ENCODE data around the gene SLC36A3. TPM values are rescaled to one million over a fixed set of nuclear protein-coding genes. Genes with fewer than 3 reads are reported as not detected.

The SLC36A3 gene
- total and polyA plus RNA-seq, 2 of the 4 experiments (the other 2 are of a cell fraction), result not detected

DNA sequence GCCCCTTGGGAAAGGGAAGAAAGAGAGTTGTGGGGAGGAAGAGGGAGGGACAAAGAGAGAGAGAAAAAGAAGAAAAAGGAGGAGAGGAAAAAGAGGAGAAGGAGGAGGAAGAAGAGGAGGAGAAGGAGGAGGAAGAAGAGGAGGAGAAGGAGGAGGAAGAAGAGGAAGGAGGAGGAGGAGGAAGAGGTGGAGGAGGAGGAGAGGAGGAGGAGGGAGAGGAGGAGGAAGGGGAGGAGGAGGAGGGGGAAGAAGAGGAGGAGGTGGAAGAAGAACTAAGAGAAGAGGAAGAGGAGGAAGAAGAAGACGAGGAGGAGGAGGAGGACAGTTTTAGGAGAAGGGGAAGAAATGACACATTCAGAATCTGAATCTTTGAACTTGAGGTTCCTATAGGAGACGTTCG is 36.4 kb upstream of the SLC36A3 start:
- Histone ChIP-seq H3K23ac (ENCODE audit: low read depth, low read length) (no peak overlapping the region), H3K18ac (ENCODE audit: low read depth, low read length) (no peak overlapping the region), H3K9me1 (ENCODE audit: insufficient read depth, low read length) (no peaks in the 10 kb centered on the region), H4K5ac (ENCODE audit: low read depth, low read length) (no peak overlapping the region), H3K9me3 (ENCODE audit: control insufficient read depth, insufficient read depth, low read length) (no peaks in the 10 kb centered on the region), H2AK5ac (ENCODE audit: low read depth, low read length) (no peak overlapping the region), H4K8ac (ENCODE audit: low read depth in 2 of 2, low read length in 2 of 2) (no peak overlapping the region), H2AK9ac (replicated peaks; ENCODE audit: low read depth, low read length, poor library complexity) (no peak overlapping the region), H4K20me1 (ENCODE audit: insufficient read depth, low read length) (no peaks in the 10 kb centered on the region), H2AFZ (replicated peaks; ENCODE audit: low read length, poor library complexity) (no peak overlapping the region), H3K4me2 (ENCODE audit: low read depth, low read length) (no peak overlapping the region), H2BK5ac (ENCODE audit: low read depth, low read length, poor library complexity, severe bottlenecking) (no peak overlapping the region), H3K56ac (ENCODE audit: extremely low read depth, insufficient read depth, low read length) (no peak overlapping the region), H2BK20ac (ENCODE audit: low read depth, low read length) (no peak overlapping the region), H3K36me3 (ENCODE audit: control insufficient read depth, insufficient read depth, low read length) (no peaks in the 10 kb centered on the region), H2BK120ac (ENCODE audit: low read depth, low read length) (no peak overlapping the region), H3K14ac (replicated peaks; ENCODE audit: low read depth, low read length) (no peak overlapping the region), H3K4me3 (ENCODE audit: insufficient read depth, low read depth, low read length) (no peak overlapping the region), H2BK15ac (ENCODE audit: low read depth, low read length) (no peak overlapping the region), H3K27me3 (ENCODE audit: control insufficient read depth, insufficient read depth, low read length) (peaks cover 4% of the 10 kb centered on the region), H3K79me1 (ENCODE audit: low read depth in 1 of 2, low read length in 2 of 2) (no peaks in the 10 kb centered on the region), H3K4me1 (ENCODE audit: control insufficient read depth, insufficient read depth, low read length) (no peaks in the 10 kb centered on the region), H3K4ac (ENCODE audit: low read depth, low read length) (no peak overlapping the region), H3K9ac (ENCODE audit: low read depth, low read length) (no peak overlapping the region), H3K27ac (ENCODE audit: insufficient read depth, low read length) (no peak overlapping the region), H4K91ac (ENCODE audit: insufficient read depth, low read depth, low read length) (no peak overlapping the region)
- WGBS, 2 experiments (ENCODE audit: extremely low coverage in 2 of 2, insufficient read length in 1 of 2), result 13% methylated on average over 1 of the region's 3 CpGs; no CpG with 5 or more reads in 1 of the 2 experiments
- no peak for TF ChIP-seq FOS (IDR thresholded peaks at IDR 0.05; ENCODE audit: low read depth, low read length)
- TF ChIP-seq RCOR1 (IDR thresholded peaks at IDR 0.05; ENCODE audit: insufficient replicate concordance, low read length), result no peak
- TF ChIP-seq BHLHE40 (IDR thresholded peaks at IDR 0.05; ENCODE audit: low read depth, low read length), result no peak
- TF ChIP-seq CHD1 (IDR thresholded peaks at IDR 0.05; ENCODE audit: low read depth, low read length), result no peak
- TF ChIP-seq, protein P1, sequence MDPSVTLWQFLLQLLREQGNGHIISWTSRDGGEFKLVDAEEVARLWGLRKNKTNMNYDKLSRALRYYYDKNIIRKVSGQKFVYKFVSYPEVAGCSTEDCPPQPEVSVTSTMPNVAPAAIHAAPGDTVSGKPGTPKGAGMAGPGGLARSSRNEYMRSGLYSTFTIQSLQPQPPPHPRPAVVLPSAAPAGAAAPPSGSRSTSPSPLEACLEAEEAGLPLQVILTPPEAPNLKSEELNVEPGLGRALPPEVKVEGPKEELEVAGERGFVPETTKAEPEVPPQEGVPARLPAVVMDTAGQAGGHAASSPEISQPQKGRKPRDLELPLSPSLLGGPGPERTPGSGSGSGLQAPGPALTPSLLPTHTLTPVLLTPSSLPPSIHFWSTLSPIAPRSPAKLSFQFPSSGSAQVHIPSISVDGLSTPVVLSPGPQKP (IDR thresholded peaks at IDR 0.05; ENCODE audit: borderline replicate concordance, low read depth, low read length), result no peak
- TF ChIP-seq NFE2L2 (IDR thresholded peaks at IDR 0.05; ENCODE audit: low read depth, low read length), result no peak
- no peak for TF ChIP-seq POLR2A (IDR thresholded peaks at IDR 0.05; ENCODE audit: low read depth, low read length)
- TF ChIP-seq RAD21 (IDR thresholded peaks at IDR 0.05; ENCODE audit: low read length), result no peak
- TF ChIP-seq MXI1 (IDR thresholded peaks at IDR 0.05; ENCODE audit: borderline replicate concordance, low read depth, low read length), result no peak
- ChIA-PET CTCF (no interaction called here), POLR2A (ENCODE audit: unreplicated experiment) (no interaction called here)
- BruUV-seq (replicated peaks), result no TSS peak
- dilution Hi-C loops (cut with HindIII; ENCODE audit: low sequenced_read_pairs, unreplicated experiment), result no loop called here
- no peak for ATAC-seq (ENCODE audit: low read depth)
- no peak for DNase-seq
- intact Hi-C loops (cut with micrococcal nuclease), result no loop called here
- in situ Hi-C loops (cut with MboI; ENCODE audit: low sequenced_read_pairs), result no loop called here

All from IMR-90 (cell line).